Measurements from ENCODE around the gene TIMM13. TPM values are rescaled to one million over a fixed set of nuclear protein-coding genes. Genes with fewer than 3 reads are reported as not detected.

Gene TIMM13
- total and polyA plus RNA-seq, 2 donors (not counting 1 experiment from before 2014, with no cell fraction given), result 19.4 to 32.5 TPM

DNA sequence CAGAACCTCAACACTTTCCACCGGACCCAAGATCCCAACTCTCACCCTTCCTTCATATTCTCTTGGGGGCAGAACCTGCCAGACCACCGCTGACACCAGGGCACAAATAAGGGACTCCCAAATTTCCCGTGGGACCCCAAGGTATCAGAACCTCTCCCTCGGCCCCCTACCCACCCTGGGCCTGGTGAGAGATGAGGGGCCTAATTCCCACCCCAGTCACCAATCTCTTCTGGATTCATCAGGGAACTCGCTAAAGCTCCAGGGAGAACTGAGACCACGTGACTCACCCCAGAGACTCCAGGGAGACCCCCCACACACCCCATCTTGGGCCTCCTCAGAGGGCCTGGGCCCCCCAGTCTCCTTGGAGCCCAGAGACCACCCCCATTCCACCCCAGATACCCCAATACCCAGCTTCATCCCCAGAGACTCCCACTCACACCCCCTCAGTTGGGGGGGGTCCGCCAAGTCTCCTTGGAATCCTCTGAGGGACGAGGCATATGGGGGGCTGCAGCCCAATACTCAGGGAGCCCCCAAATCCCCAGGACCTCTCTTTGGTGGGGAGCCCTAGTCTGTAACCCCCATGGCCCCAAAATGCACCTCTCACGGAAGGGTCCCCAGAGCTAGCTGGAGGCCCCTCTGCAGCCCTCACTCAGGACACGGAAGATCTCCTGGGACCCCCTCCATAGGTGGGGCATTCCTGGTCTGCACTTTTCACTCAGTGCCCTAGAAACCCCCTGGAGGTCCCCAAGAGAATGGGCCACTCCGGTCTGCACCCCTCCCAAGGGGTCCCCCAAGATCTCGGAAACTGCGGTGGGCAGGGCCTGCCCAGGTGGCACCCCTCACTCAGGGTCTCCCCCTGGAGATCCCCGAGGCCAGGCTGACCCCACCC is 27.8 kb upstream of the TIMM13 start:
- Histone ChIP-seq H3K79me2 (ENCODE audit: control insufficient read depth, insufficient read depth, low read length) (peaks cover 56% of the 10 kb centered on the region), H3K27ac (ENCODE audit: low read length in 2 of 2) (no peak overlapping the region), H4K20me1 (ENCODE audit: control insufficient read depth, insufficient read depth, low read length, poor library complexity, severe bottlenecking) (peaks cover 8% of the 10 kb centered on the region), H3K4me3 (ENCODE audit: control extremely low read depth in 1 of 5, extremely low read depth in 1 of 5, insufficient read depth in 1 of 5, low read depth in 2 of 5, low read length in 4 of 5) (peak overlapping the region in 4 of 5 experiments; percentile 74 to 81 (median 78)), H3K27me3 (replicated peaks in 1 of 4; ENCODE audit: control extremely low read depth in 1 of 4, control insufficient read depth in 3 of 4, insufficient read depth in 4 of 4, low read length in 3 of 4) (no peaks in the 10 kb centered on the region), H3K9me3 (ENCODE audit: control extremely low read depth in 1 of 3, control insufficient read depth in 2 of 3, insufficient read depth in 1 of 3, low read length in 2 of 3) (no peaks in the 10 kb centered on the region), H3K4me1 (ENCODE audit: control insufficient read depth in 2 of 2, insufficient read depth in 2 of 2, low read length in 2 of 2) (peaks cover 7 to 26% of the 10 kb centered on the region in 2 donors), H2AFZ (ENCODE audit: insufficient read depth, low read depth, low read length, poor library complexity, severe bottlenecking) (peak overlapping the region; percentile 82), H3K4me2 (replicated peaks; ENCODE audit: low read depth, low read length, poor library complexity, severe bottlenecking) (peak overlapping the region; percentile 100), H3K36me3 (replicated peaks in 1 of 2; ENCODE audit: control extremely low read depth in 1 of 2, control insufficient read depth in 1 of 2, extremely low read depth in 1 of 2, insufficient read depth in 2 of 2, low read length in 1 of 2) (no peaks in the 10 kb centered on the region), H3K9ac (ENCODE audit: low read length) (peak overlapping the region; percentile 94)
- intact Hi-C loops (cut with micrococcal nuclease), result no loop called here
- Mint-ChIP-seq H3K9me3 (ENCODE audit: insufficient read depth) (no peaks in the 10 kb centered on the region), H3K4me1 (peaks cover 24% of the 10 kb centered on the region), H3K4me3 (peak overlapping the region; percentile 84), H3K27me3 (no peaks in the 10 kb centered on the region), H3K27ac (peak overlapping the region; percentile 78)
- 57% methylated on average over 13 of the region's 14 CpGs for WGBS (ENCODE audit: insufficient coverage)
- DNase-seq (no peak), ATAC-seq (ENCODE audit: low read depth) (no peak)
- CTCF ChIA-PET, result interaction anchor here (0.9 to 1.9 kb wide), 5 partner anchors 9 to 299 kb away, joined by 3 to 5 read pairs (median 4); no protein-coding TSS in a partner anchor
- POLR2A ChIA-PET, result interaction anchor here (0.6 to 1.9 kb wide), 3 partner anchors 21 to 518 kb away, joined by 3 to 12 read pairs (median 5); partner anchors contain the start of gene GADD45B
- TF ChIP-seq, protein P1, sequence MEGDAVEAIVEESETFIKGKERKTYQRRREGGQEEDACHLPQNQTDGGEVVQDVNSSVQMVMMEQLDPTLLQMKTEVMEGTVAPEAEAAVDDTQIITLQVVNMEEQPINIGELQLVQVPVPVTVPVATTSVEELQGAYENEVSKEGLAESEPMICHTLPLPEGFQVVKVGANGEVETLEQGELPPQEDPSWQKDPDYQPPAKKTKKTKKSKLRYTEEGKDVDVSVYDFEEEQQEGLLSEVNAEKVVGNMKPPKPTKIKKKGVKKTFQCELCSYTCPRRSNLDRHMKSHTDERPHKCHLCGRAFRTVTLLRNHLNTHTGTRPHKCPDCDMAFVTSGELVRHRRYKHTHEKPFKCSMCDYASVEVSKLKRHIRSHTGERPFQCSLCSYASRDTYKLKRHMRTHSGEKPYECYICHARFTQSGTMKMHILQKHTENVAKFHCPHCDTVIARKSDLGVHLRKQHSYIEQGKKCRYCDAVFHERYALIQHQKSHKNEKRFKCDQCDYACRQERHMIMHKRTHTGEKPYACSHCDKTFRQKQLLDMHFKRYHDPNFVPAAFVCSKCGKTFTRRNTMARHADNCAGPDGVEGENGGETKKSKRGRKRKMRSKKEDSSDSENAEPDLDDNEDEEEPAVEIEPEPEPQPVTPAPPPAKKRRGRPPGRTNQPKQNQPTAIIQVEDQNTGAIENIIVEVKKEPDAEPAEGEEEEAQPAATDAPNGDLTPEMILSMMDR (IDR thresholded peaks at IDR 0.05), result no peak
- no peak for TF ChIP-seq EZH2 (IDR thresholded peaks at IDR 0.05; ENCODE audit: borderline replicate concordance, insufficient read depth, low read depth, low read length, poor library complexity, severe bottlenecking)

All from B cell (primary cell).